KOPT-K1 (cell line): ENCODE measurements around the gene AMOTL2.

Experiments
- H3K27ac ChIP-seq: fragments of 200-600 bp; sonication (generic); 2 replicates; pipeline ENCODE4 v1.5.1; 2016; ENCODE audit warnings: antibody characterized with exemption, mild to moderate bottlenecking, low read depth, low read length; ENCODE audit not compliant: poor library complexity, severe bottlenecking
- H3K36me3 ChIP-seq: fragments of 200-600 bp; sonication (generic); 2 replicates; pipeline ENCODE4 v1.5.1; 2017; ENCODE audit warnings: antibody characterized with exemption, mild to moderate bottlenecking, low read length, moderate library complexity; ENCODE audit not compliant: insufficient read depth
- H3K9me3 ChIP-seq: fragments of 200-600 bp; sonication (generic); 2 replicates; pipeline ENCODE4 v1.5.1; 2017; ENCODE audit warnings: antibody characterized with exemption, low read length, mild to moderate bottlenecking; ENCODE audit not compliant: insufficient read depth, poor library complexity, severe bottlenecking

Gene AMOTL2

DNA sequence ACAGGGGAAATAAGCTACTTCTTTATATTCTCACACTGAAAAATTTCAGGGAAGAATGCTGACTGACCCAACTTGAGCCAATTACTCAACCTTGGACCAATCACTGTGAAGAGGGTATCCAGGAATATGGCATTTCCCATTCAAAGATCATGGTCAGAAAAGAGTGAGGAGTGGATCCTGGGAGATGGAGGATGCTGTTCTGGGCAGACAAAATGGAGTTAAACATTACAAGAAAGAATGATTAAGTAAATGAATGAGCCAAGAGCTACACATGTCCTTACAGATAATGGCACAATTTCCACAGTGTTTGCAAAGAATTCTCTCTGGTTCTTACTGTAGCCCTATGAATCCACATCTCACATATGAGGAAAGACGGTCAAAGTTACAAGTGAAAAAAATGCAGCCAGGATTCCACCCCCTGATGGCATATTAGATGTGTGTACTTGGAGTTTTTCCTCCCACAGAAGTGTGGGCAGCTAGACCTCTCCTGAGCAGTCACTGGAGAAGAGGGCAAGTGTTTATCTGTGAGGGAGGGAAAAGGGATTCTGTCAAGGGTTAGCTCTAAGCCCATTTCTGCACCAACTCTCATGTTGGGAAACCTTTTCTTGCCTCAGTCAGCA, 33.8 kb downstream of the AMOTL2 start:
- no peaks in the 10 kb centered on the region for H3K36me3 ChIP-seq
- no peaks in the 10 kb centered on the region for H3K9me3 ChIP-seq
- no peak overlapping the region for H3K27ac ChIP-seq

DNA sequence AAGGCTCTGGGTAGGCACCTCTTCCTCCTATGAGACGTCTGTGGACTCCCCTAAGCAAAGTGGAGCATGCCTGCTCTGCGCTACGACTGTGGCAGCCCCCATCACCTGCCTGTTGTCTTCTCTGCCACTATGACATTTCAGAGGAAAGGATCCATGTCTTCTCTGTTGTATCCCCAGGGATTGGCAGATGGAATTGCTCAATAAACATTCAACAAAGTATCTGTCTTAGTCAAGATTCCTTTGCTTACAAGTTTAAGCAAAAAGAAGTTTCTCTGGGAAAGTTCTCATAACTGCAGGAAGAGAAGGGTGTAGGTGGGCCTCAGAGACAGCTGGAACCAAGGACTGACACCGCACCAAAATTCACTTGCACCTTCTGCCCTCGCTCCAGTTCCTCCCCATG, 34.3 kb downstream of the AMOTL2 start:
- Histone ChIP-seq H3K27ac (no peak overlapping the region), H3K9me3 (no peaks in the 10 kb centered on the region), H3K36me3 (no peaks in the 10 kb centered on the region)

DNA sequence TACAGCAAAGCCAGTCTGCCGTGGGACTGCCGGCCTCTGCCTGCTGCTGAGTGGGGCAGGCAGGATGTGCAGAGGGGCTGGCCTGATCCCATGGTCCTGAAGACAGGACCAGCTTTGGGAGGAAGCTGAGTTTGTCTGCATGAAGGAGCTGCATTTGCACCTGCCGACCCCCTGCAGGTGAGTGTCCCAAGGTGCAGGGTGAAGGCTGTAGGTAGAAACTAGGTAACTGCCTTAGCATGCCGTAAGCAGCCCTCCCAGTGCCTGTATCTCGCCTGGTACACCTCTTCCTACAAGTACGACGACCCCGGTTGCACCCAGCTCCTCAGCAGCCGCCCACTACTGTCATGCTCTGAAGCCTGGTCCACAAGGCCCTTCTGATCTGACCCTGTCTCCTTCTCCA, 34.9 kb downstream of the AMOTL2 start:
- H3K9me3 ChIP-seq = no peaks in the 10 kb centered on the region
- H3K27ac ChIP-seq = no peak overlapping the region
- no peaks in the 10 kb centered on the region for H3K36me3 ChIP-seq

DNA sequence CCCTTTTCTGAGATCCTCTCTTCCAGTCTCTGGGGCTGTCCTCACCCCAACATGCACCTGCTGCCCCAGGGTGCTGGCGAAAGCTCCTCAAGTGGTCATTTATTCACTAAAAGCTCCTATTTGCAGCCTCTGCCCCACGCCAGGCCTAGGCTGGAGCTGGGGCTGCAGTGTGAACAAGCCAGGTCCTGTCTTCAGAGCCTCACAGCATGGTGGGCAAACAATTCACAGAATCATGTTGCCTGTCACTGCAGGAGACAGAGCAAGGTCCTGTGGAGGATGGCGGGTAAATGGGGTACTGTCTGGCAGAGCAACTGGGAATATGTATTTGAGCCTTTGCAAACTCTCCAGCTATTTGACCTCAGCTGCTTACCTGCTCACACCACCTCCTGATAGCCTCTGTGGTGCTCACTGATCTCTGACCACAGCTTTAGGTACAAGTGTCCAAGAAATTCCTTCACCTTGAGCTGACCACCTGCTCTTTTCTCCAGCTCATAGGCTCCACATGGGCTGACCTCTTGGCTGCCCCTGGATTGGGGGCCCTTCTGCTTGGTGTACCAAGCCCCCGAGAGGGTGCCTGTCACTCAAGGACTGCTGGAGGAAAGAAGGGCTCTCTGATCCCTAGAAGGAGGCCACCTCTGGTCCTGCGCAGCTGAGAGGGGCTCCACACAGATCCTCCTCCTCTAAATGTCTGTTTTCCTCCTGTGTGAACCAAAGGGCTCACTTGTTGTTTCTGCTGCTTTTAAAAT, 35.6 kb downstream of the AMOTL2 start:
- Histone ChIP-seq H3K9me3 (no peaks in the 10 kb centered on the region), H3K36me3 (no peaks in the 10 kb centered on the region), H3K27ac (no peak overlapping the region)

DNA sequence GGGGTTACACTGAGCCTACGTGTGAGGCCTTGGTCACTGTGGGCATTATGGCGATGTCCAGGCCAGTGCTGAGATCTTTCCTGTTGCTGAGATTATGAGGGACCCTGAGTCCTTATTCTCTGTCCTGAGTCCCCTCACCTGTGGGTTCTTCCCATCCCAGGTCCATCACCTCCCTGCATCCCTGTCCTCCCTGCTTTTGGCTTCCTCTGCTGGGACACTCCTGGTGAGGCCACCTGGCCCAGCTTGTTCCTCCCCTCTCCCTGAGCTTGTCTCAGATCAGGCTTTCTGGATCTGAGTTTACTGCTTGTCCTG, 36.1 kb downstream of the AMOTL2 start:
- no peak overlapping the region for H3K27ac ChIP-seq
- no peaks in the 10 kb centered on the region for H3K36me3 ChIP-seq
- H3K9me3 ChIP-seq = no peaks in the 10 kb centered on the region

DNA sequence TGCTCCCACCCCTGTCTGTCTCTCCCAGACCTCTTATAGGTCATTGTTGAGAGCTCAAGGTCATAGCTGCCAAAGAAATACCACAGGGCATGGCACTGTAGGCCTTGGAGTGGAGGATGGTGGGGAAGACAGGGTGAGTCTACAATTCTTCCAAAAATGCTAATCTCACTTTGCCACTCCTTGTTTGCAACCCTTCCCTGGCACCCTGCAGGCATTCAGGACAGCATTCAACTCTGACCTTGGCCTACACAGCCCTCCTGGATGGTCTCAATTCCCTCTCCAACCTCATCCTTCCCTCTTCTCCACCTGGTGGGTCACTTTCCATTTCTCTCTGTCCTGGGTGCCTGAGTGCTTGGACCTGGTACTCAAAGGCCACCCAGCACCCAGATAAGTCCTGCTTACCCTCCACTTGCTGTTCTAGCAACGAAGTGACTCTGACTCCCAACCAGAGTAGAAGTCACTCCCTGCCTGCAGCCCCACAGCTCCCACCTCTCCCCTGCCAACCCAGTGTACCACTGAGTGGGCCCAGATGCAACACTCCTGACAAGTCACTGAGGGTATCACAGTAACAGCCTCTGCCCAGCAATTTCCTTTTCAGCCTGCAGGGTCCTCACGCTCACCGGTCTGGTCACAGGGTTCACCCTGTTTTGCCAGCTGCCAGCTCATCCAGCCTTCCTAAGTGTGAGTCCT, 36.6 kb downstream of the AMOTL2 start:
- Histone ChIP-seq H3K9me3 (no peaks in the 10 kb centered on the region), H3K27ac (no peak overlapping the region), H3K36me3 (no peaks in the 10 kb centered on the region)

DNA sequence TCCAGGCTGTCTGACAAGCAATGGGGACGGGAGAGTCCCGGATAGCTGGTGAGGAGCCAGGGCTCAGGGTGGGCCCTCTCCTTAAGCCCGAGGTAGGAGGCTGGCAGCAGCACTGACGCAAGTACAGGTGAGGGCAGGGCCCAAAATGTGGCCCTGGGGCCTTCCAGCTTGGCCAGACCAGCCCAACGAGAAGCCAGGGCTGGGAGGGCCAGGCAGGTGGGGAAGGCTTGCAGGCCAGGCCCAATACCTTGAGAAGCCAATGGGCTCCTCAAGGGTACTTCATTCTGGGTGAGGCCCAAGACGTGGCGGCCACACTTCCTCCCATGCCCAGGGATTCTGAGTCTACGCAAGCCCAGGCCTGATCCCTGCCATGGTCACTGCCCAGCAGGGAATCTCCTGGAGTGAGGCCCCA, 37.2 kb downstream of the AMOTL2 start:
- Histone ChIP-seq H3K27ac (no peak overlapping the region), H3K9me3 (no peaks in the 10 kb centered on the region), H3K36me3 (no peaks in the 10 kb centered on the region)

DNA sequence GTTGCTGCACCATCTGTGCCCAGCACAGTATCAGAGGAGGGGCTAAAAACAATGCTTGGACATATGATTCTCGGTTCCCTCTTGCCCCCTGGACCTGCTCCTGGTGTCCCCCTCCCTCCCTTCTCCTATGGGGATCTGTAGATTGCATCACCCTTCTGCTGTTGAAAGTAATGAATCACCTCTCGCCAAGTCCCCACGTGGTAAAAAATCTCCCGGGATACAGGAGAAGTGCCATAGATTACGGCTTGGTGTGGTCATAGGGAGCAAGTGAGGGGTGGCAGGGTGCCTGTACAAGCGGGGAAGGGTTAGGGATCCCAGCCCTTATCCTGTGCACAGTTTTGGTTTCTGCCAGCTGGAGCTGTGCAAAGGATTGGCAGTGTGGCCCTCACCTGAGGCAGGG, 37.7 kb downstream of the AMOTL2 start:
- no peak overlapping the region for H3K27ac ChIP-seq
- H3K36me3 ChIP-seq = no peaks in the 10 kb centered on the region
- H3K9me3 ChIP-seq = no peaks in the 10 kb centered on the region

DNA sequence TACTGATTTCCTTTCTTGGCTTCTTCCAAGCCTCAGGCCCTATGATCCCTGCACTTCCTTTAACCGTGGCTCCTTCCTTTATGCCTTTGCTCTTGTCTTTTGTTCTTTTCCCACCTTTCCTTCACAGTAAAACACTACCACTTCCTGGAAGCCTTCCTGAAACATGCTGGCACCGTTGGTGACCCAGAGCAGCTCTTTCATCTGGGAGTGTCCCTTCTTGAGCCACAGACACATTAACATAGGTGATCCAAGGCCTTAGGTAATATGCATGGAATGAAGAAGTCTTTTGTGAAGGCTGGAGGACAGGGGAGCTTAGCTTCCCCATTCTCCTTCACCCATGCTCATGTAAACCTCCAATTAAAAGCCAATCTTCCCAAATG, 39.4 kb downstream of the AMOTL2 start:
- H3K9me3 ChIP-seq = no peaks in the 10 kb centered on the region
- H3K36me3 ChIP-seq = no peaks in the 10 kb centered on the region
- no peak overlapping the region for H3K27ac ChIP-seq

DNA sequence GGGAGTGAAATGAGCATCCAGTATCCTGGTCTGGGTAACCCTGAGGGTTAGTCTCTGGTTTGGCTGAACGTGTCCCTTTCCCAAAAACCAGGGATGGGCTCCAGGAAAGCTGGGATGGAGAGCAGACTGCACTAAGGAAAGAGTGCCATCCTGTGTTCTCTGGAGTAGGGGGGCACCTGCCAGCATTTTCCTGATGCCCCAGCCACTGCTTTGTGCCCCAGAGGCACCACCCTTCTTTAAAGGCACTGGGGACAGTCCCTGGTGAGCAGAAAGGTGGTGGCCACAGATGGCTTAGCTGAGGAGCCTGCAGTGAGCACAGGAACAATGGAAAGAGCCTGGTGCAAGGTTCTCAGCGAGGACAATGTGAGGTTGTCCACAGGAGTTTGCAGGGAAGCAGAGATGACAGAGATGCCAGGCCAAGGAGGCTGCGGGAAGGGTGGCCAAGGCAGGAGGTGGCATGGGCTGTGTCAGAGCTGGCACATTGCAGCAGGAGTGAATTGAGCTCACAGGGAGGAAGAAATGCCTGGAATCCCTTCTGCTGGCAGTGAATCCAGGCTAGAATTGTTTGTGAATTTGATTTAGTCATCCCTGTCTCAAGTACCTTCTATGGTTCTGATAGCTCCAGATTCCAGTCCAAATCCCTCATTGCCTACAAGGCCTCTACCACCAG, 39.9 kb downstream of the AMOTL2 start:
- no peaks in the 10 kb centered on the region for H3K36me3 ChIP-seq
- no peak overlapping the region for H3K27ac ChIP-seq
- H3K9me3 ChIP-seq = no peaks in the 10 kb centered on the region

DNA sequence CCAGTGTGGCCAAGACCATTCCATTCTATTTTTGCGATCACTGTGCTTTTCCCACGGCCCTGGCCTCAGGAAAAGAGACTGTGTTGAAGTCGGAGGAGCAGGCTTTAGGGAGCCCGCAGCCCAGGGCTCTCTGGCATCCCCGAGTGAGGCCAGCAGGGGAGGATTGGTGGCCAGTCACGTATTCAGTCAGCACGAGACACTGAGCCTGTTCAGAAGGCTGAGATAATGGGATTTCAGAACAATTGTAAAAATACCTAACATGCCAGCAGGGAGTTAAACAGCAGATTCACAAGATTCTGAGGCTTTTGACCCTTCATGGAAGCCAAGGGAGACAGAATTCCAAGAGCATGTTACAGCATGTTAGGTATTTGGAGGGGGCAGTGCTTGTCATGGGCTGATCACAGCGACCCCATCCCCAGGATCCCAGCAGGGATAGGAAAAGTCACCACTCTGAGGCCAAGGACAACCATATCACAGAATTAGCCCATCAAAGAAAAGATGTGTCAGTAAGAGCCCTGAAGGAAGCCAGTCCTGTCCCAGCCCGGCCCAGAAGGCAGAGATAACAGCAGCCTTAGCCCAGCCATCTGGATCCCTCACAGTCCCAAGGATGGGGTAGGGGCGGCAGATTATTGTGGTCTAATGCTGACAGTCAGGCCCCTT, 40.6 kb downstream of the AMOTL2 start:
- Histone ChIP-seq H3K9me3 (no peaks in the 10 kb centered on the region), H3K27ac (no peak overlapping the region), H3K36me3 (no peaks in the 10 kb centered on the region)

DNA sequence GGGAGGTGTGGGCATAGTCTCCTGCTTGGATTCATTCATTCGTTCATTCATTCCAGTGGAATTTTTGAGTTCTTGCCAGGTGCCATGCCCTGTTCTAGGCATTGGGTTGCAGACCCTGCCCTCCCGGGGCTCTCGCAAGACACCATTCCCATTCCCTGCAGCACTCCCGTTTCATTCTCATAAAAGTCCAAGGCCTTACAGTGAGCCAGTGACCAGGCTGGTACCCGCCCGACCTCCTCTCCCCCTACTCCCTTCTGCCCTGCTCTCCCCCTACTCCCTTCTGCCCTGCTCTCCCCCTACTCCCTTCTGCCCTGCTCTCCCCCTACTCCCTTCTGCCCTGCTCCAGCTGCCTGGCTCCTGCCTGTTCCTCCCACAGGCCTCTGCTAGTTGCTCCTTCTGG, 41.9 kb downstream of the AMOTL2 start:
- H3K36me3 ChIP-seq = no peaks in the 10 kb centered on the region
- H3K9me3 ChIP-seq = no peaks in the 10 kb centered on the region
- no peak overlapping the region for H3K27ac ChIP-seq

DNA sequence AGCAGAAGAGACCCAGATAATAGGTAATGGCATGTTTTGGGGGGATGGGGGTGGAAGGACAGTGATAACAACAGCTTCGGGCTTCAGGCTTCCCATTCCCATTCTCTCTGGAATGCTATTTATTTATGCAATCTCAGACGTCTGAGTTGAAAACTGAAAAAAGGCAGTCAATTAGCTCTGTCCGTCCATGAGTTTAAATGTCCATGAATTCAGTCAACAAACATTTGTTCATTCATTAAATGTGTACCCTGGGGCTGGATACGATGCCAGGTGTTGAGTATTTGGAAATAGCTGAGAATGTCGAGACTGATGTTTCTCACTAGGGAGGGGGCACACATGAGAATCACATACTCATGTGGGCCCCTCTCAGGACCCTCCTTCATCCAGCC, 42.4 kb downstream of the AMOTL2 start:
- Histone ChIP-seq H3K9me3 (no peaks in the 10 kb centered on the region), H3K27ac (no peak overlapping the region), H3K36me3 (no peaks in the 10 kb centered on the region)

DNA sequence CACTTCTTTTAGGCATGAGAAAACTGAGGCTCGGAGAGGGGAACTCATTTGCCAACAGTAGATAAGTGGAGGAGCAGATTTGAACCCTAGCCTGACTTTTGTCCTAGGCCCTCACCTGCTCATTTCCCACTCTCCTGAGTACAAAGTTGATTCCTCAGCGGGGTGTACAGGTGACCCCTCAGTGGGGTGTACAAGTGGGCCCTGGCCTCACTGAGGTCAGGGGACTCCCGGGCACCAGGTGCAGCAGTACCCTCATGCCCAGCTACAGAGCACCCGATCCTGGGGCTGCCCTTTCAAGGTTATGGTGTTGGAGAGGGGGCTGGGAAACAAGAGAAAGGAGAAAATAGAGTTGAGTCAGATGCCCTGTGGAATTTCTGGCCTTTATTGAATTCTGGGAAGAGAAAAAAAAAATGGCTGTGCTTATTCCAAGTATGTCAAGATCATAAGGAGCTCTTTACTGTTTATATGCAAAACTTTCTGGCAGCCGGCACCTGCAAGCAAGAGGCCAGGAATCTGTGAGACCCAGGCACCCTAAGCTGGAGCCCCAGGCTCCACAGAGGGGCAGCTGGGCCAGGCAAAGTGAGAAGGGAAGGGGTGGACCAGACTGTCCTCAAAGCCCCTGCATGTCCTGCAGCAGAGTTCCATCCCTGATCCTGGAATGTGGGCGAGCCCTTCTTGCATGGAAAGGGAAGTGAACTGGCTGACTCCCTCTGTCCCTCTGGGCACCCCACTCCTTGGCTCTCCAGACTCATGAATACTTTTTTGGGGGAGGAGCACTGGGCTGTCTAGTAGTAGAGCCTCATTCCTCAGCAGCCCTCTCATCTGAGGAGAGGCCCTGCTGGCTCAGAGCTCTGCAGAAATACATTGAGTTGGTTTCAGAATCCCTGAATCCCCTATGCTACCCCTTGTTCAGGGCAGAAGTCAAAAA, 43.1 kb downstream of the AMOTL2 start:
- Histone ChIP-seq H3K36me3 (no peaks in the 10 kb centered on the region), H3K27ac (no peak overlapping the region), H3K9me3 (no peaks in the 10 kb centered on the region)
